ENCODE measurements around the gene POLK.

DNA sequence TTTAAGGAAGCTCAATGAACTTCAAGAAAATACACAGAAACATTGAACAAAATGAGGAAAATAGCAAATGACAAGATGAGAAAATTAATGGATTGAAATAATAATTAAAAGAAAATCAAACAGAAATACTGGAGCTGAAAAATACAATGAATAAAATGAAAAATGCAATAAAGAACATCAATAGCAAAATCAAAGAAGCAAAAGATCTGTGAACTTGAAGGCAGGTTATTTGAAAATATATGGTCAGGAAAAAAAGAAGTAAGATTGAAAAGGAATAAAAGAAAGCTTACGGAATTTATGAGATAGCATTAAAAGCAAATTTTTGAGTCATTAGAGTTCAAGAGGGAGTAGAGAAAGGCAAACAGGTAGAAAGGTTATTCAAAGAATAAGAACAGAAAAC lies 42.7 kb upstream of the POLK start:
- no peak for TF ChIP-seq CTCF (IDR thresholded peaks at IDR 0.05)
- TF ChIP-seq POLR2A (IDR thresholded peaks at IDR 0.05) = no peak
